ENCODE results near the gene CRYBG1.

CRYBG1 gene

DNA sequence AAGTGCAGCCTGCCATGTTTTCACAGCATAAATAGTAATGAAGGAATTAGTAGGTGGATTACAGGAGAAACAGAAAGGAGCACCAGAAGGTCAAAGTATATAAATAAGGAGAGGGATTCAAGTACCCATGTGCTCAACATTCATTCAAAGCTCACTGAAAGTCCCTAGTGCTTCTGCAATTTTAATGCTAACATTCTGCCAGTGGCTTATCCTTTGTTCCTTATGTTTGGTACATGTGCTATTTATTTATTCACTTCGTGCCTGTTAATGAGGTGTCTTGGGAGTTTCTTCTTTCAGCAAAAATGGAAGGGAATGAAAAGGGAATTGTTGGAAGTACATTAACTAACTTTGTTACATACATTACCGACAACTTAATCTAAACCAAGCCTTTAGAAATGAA is 105.7 kb downstream of the CRYBG1 start:
- no peaks in the 10 kb centered on the region for H3K27me3 ChIP-seq (ENCODE audit: insufficient read depth, low read length, poor library complexity, severe bottlenecking)
- H3K4me1 ChIP-seq (ENCODE audit: insufficient read depth, low read length, poor library complexity, severe bottlenecking), result no peaks in the 10 kb centered on the region
- TF ChIP-seq, protein P1, sequence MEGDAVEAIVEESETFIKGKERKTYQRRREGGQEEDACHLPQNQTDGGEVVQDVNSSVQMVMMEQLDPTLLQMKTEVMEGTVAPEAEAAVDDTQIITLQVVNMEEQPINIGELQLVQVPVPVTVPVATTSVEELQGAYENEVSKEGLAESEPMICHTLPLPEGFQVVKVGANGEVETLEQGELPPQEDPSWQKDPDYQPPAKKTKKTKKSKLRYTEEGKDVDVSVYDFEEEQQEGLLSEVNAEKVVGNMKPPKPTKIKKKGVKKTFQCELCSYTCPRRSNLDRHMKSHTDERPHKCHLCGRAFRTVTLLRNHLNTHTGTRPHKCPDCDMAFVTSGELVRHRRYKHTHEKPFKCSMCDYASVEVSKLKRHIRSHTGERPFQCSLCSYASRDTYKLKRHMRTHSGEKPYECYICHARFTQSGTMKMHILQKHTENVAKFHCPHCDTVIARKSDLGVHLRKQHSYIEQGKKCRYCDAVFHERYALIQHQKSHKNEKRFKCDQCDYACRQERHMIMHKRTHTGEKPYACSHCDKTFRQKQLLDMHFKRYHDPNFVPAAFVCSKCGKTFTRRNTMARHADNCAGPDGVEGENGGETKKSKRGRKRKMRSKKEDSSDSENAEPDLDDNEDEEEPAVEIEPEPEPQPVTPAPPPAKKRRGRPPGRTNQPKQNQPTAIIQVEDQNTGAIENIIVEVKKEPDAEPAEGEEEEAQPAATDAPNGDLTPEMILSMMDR (conservative IDR thresholded peaks at IDR 0.05; ENCODE audit: low read length), result no peak
- TF ChIP-seq EZH2phosphoT487 (IDR thresholded peaks at IDR 0.05; ENCODE audit: borderline replicate concordance), result no peak

DNA sequence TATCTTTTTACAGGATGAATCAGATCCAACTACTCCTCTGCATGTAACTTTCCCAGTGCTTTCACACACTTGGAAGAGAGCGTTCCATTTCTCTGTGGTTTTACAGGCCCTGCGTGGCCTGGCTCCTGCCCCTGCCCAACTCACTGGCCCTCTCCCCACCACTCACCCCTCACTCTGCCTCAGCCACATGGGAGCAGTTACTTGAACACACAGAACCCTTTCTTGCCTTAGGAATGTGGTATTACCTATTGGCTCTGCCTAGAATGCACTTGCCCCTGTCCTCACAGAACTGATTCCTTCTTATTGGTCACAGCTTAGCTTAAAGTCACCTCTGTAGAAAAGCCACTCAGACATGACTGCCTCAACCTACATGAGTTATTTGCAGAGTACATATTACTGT is 108.4 kb downstream of the CRYBG1 start:
- H3K9me3 ChIP-seq (ENCODE audit: insufficient read depth, low read depth, low read length), result no peaks in the 10 kb centered on the region
- H4K20me1 ChIP-seq (ENCODE audit: insufficient read depth, low read length, poor library complexity, severe bottlenecking), result no peaks in the 10 kb centered on the region
- no peaks in the 10 kb centered on the region for H3K36me3 ChIP-seq (ENCODE audit: insufficient read depth, low read length)
- H3F3A ChIP-seq (ENCODE audit: low read depth), result no peaks in the 10 kb centered on the region
- H3K79me2 ChIP-seq (ENCODE audit: insufficient read depth, low read length), result no peaks in the 10 kb centered on the region
- no peak overlapping the region for H3K4me2 ChIP-seq (ENCODE audit: low read depth, low read length, poor library complexity, severe bottlenecking)
- no peaks in the 10 kb centered on the region for H3K4me1 ChIP-seq (ENCODE audit: insufficient read depth, low read length, poor library complexity, severe bottlenecking)
- no peak overlapping the region for H2AFZ ChIP-seq (ENCODE audit: low read length)
- H3K9ac ChIP-seq (ENCODE audit: low read depth, low read length, poor library complexity, severe bottlenecking), result no peak overlapping the region
- no peak for TF ChIP-seq EZH2phosphoT487 (IDR thresholded peaks at IDR 0.05; ENCODE audit: borderline replicate concordance)
- TF ChIP-seq, protein P1 (conservative IDR thresholded peaks at IDR 0.05; ENCODE audit: low read length), result no peak
- no peaks in the 10 kb centered on the region for H3K9me2 ChIP-seq (replicated peaks; ENCODE audit: low read depth, low read length)
- H3K4me3 ChIP-seq (ENCODE audit: low read length, poor library complexity, severe bottlenecking), result no peak overlapping the region
- H3K27me3 ChIP-seq (ENCODE audit: insufficient read depth, low read length, poor library complexity, severe bottlenecking), result no peaks in the 10 kb centered on the region

More for the DNA sequence above, 105.7 kb downstream of the CRYBG1 start:
- no peaks in the 10 kb centered on the region for H3K9me3 ChIP-seq (ENCODE audit: insufficient read depth, low read depth, low read length)
- H3K9me2 ChIP-seq (replicated peaks; ENCODE audit: low read depth, low read length), result no peaks in the 10 kb centered on the region
- no peaks in the 10 kb centered on the region for H3K36me3 ChIP-seq (ENCODE audit: insufficient read depth, low read length)
- no peaks in the 10 kb centered on the region for H3K79me2 ChIP-seq (ENCODE audit: insufficient read depth, low read length)
- H3K4me3 ChIP-seq (ENCODE audit: low read length, poor library complexity, severe bottlenecking), result no peak overlapping the region
- no peaks in the 10 kb centered on the region for H4K20me1 ChIP-seq (ENCODE audit: insufficient read depth, low read length, poor library complexity, severe bottlenecking)
- H3K4me2 ChIP-seq (ENCODE audit: low read depth, low read length, poor library complexity, severe bottlenecking), result no peak overlapping the region
- no peak overlapping the region for H3K9ac ChIP-seq (ENCODE audit: low read depth, low read length, poor library complexity, severe bottlenecking)
- no peak overlapping the region for H2AFZ ChIP-seq (ENCODE audit: low read length)
- H3F3A ChIP-seq (ENCODE audit: low read depth), result no peaks in the 10 kb centered on the region

DNA sequence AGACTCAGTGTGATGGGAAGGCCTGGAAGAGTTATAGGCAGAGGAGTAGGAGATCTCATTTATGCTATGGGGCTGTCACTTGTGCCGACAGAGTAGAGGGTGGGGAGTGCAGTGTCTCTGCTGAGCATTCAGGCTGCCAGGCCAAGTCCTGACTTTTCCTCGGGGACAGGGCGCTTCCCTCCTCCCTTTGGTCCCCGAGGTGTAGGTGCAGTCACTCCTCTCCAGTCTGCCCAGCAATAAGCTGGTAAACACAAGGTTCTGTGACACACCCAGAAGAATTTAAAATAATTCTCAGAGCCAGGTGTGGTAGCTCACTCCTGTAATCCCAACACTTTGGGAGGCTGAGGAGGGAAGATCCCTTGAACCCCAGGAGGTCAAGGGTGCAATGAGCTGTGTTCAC is 109.4 kb downstream of the CRYBG1 start:
- H3K9me3 ChIP-seq (ENCODE audit: insufficient read depth, low read depth, low read length), result no peaks in the 10 kb centered on the region
- H3K9me2 ChIP-seq (replicated peaks; ENCODE audit: low read depth, low read length), result no peaks in the 10 kb centered on the region
- no peaks in the 10 kb centered on the region for H3K79me2 ChIP-seq (ENCODE audit: insufficient read depth, low read length)
- H3F3A ChIP-seq (ENCODE audit: low read depth), result no peaks in the 10 kb centered on the region
- H4K20me1 ChIP-seq (ENCODE audit: insufficient read depth, low read length, poor library complexity, severe bottlenecking), result no peaks in the 10 kb centered on the region
- no peak overlapping the region for H3K4me2 ChIP-seq (ENCODE audit: low read depth, low read length, poor library complexity, severe bottlenecking)
- H3K36me3 ChIP-seq (ENCODE audit: insufficient read depth, low read length), result no peaks in the 10 kb centered on the region
- no peaks in the 10 kb centered on the region for H3K4me1 ChIP-seq (ENCODE audit: insufficient read depth, low read length, poor library complexity, severe bottlenecking)
- TF ChIP-seq EZH2phosphoT487 (IDR thresholded peaks at IDR 0.05; ENCODE audit: borderline replicate concordance), result no peak
- TF ChIP-seq, protein P1 (conservative IDR thresholded peaks at IDR 0.05; ENCODE audit: low read length), result no peak
- no peak overlapping the region for H3K9ac ChIP-seq (ENCODE audit: low read depth, low read length, poor library complexity, severe bottlenecking)
- no peaks in the 10 kb centered on the region for H3K27me3 ChIP-seq (ENCODE audit: insufficient read depth, low read length, poor library complexity, severe bottlenecking)
- no peak overlapping the region for H3K4me3 ChIP-seq (ENCODE audit: low read length, poor library complexity, severe bottlenecking)
- no peak overlapping the region for H2AFZ ChIP-seq (ENCODE audit: low read length)

All from Loucy (cell line).